HK-2 (cell line): ENCODE data around the gene CSMD2.

Experiments used
- DNase-seq: peaks from one replicate; pipeline ENCODE4 v3.0.0-alpha.2; 2018; ENCODE audit not compliant: unreplicated experiment

Gene CSMD2

GRCh38 chr1:33607444-33608005 is 557.5 kb downstream of the CSMD2 start:
- DNase-seq, result no peak

- DNase-seq, result no peak
Measured at GRCh38 chr1:33606272-33606671, 558.8 kb downstream of the CSMD2 start.

- DNase-seq, result no peak
Measured at GRCh38 chr1:33602271-33602670, 562.8 kb downstream of the CSMD2 start.

GRCh38 chr1:33601751-33602150 is 563.3 kb downstream of the CSMD2 start:
- no peak for DNase-seq

- no peak for DNase-seq
Measured at GRCh38 chr1:33599516-33600115, 565.4 kb downstream of the CSMD2 start.

GRCh38 chr1:33588726-33589125 is 576.3 kb downstream of the CSMD2 start:
- no peak for DNase-seq

- no peak for DNase-seq
Measured at GRCh38 chr1:33586795-33587194, 578.2 kb downstream of the CSMD2 start.

- DNase-seq, result no peak
Measured at GRCh38 chr1:33586106-33586505, 578.9 kb downstream of the CSMD2 start.

GRCh38 chr1:33583567-33583966 is 581.5 kb downstream of the CSMD2 start:
- DNase-seq, result no peak

- no peak for DNase-seq
Measured at GRCh38 chr1:33578557-33579448, 586.2 kb downstream of the CSMD2 start.

- no peak for DNase-seq
Measured at GRCh38 chr1:33577663-33578062, 587.4 kb downstream of the CSMD2 start.

- no peak for DNase-seq
Measured at GRCh38 chr1:33576821-33577599, 588.0 kb downstream of the CSMD2 start.

GRCh38 chr1:33575324-33575879 is 589.6 kb downstream of the CSMD2 start:
- DNase-seq, result no peak

- no peak for DNase-seq
Measured at GRCh38 chr1:33573661-33574060, 591.4 kb downstream of the CSMD2 start.

GRCh38 chr1:33572387-33572786 is 592.6 kb downstream of the CSMD2 start:
- DNase-seq, result no peak

- DNase-seq, result no peak
Measured at GRCh38 chr1:33569331-33569730, 595.7 kb downstream of the CSMD2 start.

GRCh38 chr1:33563699-33564098 is 601.3 kb downstream of the CSMD2 start:
- no peak for DNase-seq

GRCh38 chr1:33562563-33562962 is 602.5 kb downstream of the CSMD2 start:
- DNase-seq, result no peak

- DNase-seq, result no peak
Measured at GRCh38 chr1:33561576-33561975, 603.5 kb downstream of the CSMD2 start.

- no peak for DNase-seq
Measured at GRCh38 chr1:33560680-33561079, 604.4 kb downstream of the CSMD2 start.

GRCh38 chr1:33548721-33549120 is 616.3 kb downstream of the CSMD2 start:
- DNase-seq, result no peak

- no peak for DNase-seq
Measured at GRCh38 chr1:33548319-33548718, 616.7 kb downstream of the CSMD2 start.
